Mononuclear cell (primary cell): Measurements from ENCODE around the gene FLYWCH1. TPM values are rescaled to one million over a fixed set of nuclear protein-coding genes. Genes with fewer than 3 reads are reported as not detected.

Experiments used
- H3K27me3 ChIP-seq: 2 replicates; pipeline ENCODE4 v1.6.0; 2011; ENCODE audit warnings: low read length, control low read depth; ENCODE audit not compliant: insufficient read depth
- H3K4me1 ChIP-seq: 2 replicates; pipeline ENCODE4 v1.5.1; 2011; ENCODE audit warnings: mild to moderate bottlenecking, low read length, control low read depth; ENCODE audit not compliant: insufficient read depth
- H3K4me3 ChIP-seq: 2 replicates; pipeline ENCODE4 v1.5.1; 2011; ENCODE audit warnings: mild to moderate bottlenecking, low read length, moderate library complexity
- H3K9me3 ChIP-seq: 2 replicates; pipeline ENCODE4 v1.5.1; 2011; ENCODE audit warnings: low read depth, mild to moderate bottlenecking, control low read depth, low read length
- total RNA-seq: library from RNA; depleted of rRNA; stranded (reverse); fragments of >200 nt; gene quantifications from one replicate; pipeline ENCODE4 v1.2.3, GENCODE V29; 2012

FLYWCH1 gene
- total RNA-seq, 1 donor = 15.7 TPM

DNA sequence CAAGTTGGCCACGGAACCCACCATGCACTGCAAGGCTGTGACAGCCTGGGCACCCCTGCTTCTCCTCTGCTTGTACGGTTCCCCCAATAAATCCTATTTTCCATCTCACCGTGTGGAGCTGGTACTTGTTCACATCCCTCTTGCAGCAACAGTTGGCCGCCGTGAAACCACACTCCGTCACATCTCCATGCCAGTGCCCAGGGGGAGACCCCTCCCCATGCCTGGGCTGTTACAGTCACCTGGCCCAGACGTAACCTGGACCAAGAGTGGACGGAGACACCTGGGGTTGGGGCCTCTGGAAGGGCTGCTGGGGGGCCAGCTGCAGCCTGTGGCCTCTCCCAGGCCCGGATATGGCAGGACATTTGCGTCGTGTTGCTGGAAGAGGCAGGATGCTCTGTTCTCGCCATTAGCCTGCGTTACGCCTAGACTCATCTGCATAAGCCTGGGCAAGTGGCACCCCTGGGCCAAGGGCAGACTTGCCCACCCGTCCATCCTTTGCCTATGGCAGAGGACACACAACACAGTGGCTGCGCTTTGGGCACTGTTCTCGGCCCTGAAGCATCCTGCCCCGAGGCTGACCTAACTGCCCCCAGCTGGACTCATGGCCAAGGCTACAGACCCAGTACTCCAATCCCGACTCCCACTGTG is 38.1 kb downstream of the FLYWCH1 start:
- no peaks in the 10 kb centered on the region for H3K4me1 ChIP-seq

DNA sequence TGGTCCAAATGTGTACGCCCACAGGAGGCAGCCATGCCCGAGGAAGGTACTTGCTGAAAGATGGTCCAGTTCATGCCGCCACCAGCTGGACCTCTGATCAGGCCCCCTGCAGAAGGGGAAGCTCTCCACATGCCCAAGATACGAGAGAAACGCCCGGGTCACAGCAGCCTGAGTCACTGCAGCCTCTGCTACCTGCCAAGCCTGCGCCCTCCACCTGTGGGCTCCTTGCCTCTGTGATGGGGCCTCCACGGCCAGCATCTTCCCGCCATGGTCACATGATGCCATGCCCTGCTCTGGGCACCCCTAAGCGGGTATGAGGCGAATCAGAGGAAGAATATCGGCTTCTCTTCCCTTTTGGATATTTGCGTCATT is 38.6 kb downstream of the FLYWCH1 start:
- Histone ChIP-seq H3K27me3 (no peaks in the 10 kb centered on the region), H3K9me3 (no peaks in the 10 kb centered on the region), H3K4me1 (no peaks in the 10 kb centered on the region), H3K4me3 (no peak overlapping the region)

More for the DNA sequence above, 38.1 kb downstream of the FLYWCH1 start:
- no peaks in the 10 kb centered on the region for H3K9me3 ChIP-seq
- no peaks in the 10 kb centered on the region for H3K27me3 ChIP-seq
- H3K4me3 ChIP-seq = no peak overlapping the region

DNA sequence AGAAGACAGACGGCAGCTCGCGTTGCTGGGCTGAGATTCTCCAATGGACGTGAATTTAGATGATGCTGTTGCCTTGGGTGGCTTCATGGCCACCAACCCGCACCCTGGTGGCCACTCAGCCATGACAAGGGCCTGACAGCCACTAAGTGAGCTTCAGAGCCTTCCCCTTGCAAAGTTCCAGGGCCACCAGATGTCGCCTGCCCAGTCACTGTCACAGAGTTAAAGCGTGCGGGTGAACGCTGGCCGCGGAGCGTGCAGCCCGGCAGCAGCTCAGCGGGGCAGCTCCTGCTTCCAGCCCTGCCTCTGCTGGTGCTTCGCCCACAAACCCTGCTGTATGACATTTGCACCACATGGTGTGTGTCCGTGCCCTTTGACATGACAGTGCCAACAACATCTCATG is 39.0 kb downstream of the FLYWCH1 start:
- H3K4me1 ChIP-seq = peaks cover under 1% of the 10 kb centered on the region
- no peaks in the 10 kb centered on the region for H3K27me3 ChIP-seq
- H3K9me3 ChIP-seq = no peaks in the 10 kb centered on the region
- H3K4me3 ChIP-seq = no peak overlapping the region

DNA sequence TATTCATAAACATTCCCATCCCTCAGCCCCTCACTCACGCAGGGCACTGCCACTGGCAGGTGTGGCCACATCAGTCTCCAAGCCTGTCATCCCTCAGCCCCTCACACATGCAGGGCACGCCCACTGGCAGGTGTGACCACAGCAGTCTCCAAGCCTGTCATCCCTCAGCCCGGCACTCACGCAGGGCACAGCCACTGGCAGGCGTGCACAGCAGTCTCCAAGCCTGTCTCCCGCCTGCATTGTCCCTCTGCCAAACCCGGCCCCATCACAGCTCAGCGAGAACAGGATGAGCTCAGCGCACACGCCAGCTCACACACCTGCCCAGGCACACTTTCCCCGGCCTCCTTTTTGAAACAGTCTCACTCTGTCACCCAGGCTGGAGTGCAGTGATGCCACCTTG is 40.9 kb downstream of the FLYWCH1 start:
- H3K4me3 ChIP-seq = no peak overlapping the region
- peaks cover 9% of the 10 kb centered on the region for H3K4me1 ChIP-seq
- H3K9me3 ChIP-seq = no peaks in the 10 kb centered on the region
- H3K27me3 ChIP-seq = no peaks in the 10 kb centered on the region

DNA sequence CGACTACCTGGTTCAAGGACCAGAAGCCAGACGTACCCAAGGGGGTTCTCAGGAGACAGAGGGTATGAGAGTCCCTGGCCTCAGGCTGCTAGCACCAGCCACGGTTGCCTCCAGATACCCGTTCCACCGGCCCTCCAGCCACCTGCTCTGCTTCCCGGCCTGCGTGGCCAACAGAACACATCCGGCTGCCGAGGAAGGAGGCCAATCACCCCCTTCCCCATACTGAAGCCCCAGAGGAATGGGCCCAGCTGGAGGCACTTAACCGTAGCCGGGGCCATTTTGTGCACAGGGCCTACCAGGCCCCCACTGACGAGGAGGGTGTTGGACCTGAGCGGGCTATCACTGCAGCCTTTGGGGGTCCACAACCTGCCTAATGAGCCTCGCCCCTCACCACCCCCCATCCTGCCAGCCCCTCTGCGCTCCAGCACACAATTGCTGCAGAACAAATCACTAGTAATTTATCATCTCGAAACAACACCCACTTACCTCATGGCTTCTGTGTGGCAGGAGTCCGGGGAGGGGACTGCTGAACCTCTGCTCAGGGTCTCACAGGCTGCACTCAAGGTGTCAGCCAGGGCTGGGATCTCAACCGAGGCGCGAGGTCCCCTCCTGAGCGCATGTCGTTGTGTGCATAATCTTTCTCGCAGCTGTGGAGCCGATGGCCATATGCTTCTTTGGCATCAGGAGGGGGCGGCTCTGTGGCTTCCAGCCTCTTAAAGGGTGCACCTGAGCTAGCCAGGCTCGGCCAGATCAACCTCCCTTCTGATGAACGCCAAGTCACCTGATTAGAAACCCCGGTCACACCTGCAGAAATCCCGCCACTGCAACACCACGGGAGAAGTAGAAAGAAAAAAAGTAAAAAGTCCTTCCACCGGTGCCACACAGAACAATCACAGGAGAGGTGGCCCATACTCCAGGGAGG is 42.2 kb downstream of the FLYWCH1 start:
- peaks cover 9% of the 10 kb centered on the region for H3K4me1 ChIP-seq
- no peaks in the 10 kb centered on the region for H3K9me3 ChIP-seq
- no peak overlapping the region for H3K4me3 ChIP-seq
- no peaks in the 10 kb centered on the region for H3K27me3 ChIP-seq

DNA sequence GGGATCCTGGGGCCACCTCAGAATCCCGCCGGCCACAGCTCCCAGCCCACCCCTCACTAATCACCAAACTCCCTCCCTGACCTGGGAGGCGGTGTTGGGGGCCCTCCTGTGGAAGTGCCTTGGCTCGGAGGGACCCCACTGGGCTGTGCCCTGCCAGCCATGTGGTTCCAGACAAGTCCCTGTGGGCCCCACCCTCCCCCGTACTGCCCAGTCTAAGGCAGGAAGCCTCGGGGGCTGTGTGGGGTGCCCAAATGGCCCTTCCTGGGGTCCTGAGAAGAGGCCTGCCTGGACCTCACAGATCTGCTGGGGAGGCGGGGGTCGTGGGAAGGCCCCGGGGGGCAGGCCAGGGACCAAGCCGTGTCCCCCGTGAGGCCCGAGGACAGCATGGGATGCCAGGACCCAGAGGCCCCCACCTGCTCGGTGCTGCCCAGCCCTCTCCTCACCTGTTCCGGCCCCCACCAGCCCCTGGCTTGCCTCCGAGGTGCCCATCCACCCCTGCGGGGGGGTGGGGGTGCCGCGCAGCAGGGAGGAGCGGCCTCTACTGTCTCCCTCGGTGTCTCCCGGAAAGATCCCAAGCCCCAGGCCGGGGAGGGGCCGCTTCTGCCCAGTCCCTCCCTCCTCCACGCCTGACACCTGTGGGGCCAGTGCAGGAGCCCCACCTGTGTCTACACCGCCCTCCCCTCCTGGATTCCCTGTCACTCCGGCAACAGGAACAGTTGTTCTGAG is 43.1 kb downstream of the FLYWCH1 start:
- Histone ChIP-seq H3K4me1 (peaks cover 9% of the 10 kb centered on the region), H3K4me3 (no peak overlapping the region), H3K9me3 (no peaks in the 10 kb centered on the region), H3K27me3 (no peaks in the 10 kb centered on the region)

DNA sequence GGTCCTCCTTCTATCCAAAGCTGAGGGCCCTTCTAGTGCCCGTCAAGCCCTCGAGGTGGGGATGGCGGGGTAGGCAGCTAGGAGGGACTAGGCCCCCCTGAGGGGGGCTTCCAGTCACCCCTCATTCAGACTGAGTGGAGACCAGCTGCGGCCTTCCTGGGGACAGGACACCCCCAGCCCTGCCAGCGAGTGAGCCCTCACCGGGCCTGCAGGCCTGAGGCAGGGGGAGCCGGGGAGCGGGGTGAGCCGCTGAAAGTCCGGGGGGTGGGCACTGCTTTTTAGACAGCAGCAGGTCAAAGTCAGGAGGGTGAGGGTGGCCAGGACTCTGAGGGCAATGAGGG is 43.7 kb downstream of the FLYWCH1 start:
- Histone ChIP-seq H3K27me3 (no peaks in the 10 kb centered on the region), H3K9me3 (no peaks in the 10 kb centered on the region), H3K4me1 (peaks cover 9% of the 10 kb centered on the region), H3K4me3 (no peak overlapping the region)

DNA sequence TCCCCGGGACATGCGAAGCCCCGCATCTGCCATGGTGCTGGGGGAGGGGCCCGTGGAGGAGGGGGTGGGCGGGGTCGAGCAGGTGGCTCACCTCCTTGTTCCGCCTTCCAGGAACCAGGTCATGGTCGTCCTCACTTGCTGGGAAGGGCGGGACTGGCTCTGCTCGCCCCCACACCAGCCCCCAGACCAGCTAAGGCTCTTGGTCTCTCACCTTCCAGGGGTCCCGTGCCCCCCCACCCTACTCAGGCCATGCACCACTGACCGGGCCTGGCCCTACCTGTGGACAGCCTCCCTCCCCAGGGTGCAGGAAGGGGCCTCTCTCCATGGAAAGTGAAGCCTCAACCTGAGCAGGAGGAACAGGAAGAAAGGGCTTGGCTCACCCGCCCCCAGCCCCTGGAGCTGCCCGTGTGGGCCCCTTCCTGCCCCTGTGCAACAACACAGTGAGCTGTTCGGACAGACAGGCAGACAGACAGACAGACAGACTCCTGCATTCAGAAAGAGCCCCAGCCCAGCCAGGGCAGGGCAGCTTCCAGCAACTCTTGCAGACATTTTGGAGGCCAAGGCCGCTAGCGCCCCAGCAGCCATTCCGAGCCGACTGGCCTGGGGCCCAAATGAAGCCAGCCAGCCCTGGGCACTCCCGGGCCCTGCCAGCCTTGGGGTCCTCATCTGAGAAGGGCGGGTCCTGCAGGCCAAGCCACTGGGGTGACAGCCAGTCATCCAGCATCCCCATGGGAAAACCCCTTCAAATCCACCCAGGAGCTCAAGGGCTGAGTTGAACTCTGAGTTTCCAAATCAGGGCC is 44.2 kb downstream of the FLYWCH1 start:
- H3K4me1 ChIP-seq = peaks cover 9% of the 10 kb centered on the region
- no peak overlapping the region for H3K4me3 ChIP-seq
- H3K27me3 ChIP-seq = no peaks in the 10 kb centered on the region

DNA sequence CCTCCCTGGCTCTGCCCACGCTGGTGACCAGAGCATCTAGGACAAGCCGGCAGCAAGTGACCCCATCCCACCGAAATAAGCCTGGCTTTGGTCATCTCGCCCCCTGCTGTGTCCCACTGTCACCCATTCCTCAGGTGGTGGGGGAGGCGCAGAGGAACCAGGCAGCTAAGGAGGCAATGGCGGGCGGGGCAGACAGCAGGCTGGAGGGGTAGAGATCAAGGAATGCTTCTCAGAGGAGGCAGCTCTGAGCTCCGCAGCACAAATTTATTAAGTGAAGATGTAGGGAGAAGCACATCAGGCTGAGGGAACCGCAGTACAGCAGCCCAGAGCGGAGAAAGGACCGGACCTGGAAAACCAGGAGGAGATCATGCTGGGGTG is 44.8 kb downstream of the FLYWCH1 start:
- no peaks in the 10 kb centered on the region for H3K9me3 ChIP-seq
- H3K4me3 ChIP-seq = no peak overlapping the region
- H3K27me3 ChIP-seq = no peaks in the 10 kb centered on the region
- H3K4me1 ChIP-seq = peaks cover 11% of the 10 kb centered on the region

More for the DNA sequence above, 44.2 kb downstream of the FLYWCH1 start:
- H3K9me3 ChIP-seq = no peaks in the 10 kb centered on the region

DNA sequence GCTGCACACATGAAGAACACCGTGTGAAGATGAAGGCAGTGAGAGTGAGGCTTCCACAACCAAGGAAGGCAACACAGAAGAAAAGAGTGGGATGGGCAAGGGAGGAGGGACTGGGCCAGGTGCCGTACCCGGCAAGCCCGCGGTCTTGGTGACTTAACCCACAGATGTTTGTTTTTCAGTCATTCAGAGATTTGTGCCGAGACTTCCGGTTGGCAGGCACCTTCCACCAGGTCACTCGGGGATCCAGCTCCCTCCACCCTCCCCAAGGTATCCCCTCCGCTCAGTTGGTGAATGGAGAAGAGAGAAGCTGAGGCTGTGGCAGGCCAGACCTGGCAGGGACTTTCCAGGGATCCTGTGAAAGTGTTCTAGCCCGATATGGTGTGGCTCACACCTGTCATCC is 47.5 kb downstream of the FLYWCH1 start:
- H3K27me3 ChIP-seq = peaks cover 16% of the 10 kb centered on the region
- H3K4me3 ChIP-seq = no peak overlapping the region
- H3K9me3 ChIP-seq = no peaks in the 10 kb centered on the region
- H3K4me1 ChIP-seq = peaks cover 35% of the 10 kb centered on the region

DNA sequence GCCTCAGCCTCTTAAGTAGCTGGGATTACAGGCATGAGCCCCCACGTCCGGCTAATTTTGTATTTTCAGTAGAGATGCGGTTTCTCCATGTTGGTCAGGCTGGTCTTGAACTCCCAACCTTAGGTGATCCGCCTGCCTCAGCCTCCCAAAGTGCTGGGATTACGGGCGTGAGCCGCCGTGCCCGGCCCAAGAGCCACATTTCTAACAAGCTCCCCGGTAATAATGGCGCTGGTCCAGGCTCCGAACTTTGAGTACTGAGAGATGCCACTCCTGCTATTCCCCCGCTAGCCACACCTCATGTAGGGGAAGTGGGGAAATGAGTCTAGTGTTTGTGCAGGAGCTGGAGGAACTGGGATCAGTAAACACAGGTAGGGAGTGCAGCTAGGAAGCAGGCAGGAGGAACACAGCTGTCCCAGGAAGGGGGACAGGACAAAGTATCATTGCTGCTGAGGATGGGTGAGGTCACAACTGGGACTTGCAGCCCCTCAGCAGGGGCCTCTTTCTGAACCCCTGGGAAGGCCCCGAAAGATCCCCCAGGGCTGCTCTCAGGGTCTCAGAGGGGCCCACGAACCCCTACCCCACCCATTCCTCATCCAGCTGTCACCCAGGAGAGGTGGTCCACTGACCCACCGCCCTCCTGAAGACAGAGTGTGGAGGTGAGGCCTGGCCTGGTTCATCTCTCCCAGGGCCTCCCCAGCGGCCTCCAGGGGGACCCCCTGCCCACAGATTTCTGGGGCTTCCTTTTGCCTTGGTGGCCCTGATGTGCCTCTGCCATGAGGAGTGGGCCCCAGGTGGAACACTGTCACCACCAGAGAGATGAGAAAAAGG is 48.7 kb downstream of the FLYWCH1 start:
- peaks cover 22% of the 10 kb centered on the region for H3K27me3 ChIP-seq
- peaks cover 45% of the 10 kb centered on the region for H3K4me1 ChIP-seq
- H3K9me3 ChIP-seq = no peaks in the 10 kb centered on the region
- H3K4me3 ChIP-seq = no peak overlapping the region

DNA sequence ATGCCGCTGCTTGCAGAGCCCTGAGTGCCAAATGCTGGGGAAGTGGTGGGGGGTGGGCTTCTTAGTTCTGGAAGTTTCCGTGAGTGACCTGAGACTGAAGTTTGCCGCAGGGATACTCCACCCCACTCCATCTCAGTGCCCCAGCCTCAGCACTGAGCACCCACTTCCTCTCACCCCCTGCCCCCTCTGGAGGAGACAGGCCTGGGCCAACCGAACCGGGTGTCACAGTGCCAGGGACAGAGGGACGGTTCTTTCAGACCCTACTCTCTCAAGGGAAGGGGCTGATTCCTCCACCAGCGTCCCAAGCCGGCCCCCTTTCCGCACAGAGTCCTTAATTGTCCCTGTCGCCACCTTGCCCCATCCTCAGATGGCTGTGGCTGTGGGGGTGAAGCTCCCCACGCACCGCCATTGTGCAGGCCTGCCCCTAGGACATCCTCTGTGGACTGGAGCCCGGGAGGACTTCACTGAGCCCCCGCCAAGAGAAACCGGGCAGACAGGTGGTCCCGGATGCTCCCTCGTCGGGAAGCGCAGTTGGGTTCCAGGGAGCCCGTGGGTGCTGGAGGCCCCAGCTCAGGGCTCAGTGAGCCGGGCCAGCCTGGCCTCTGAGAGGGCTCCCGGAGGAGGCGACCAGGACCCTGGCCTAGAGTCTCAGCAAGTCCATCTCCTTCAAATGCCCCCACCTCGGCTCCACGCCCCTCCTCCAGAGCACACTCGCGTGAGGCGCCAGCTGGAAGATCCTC is 50.8 kb downstream of the FLYWCH1 start:
- no peak overlapping the region for H3K4me3 ChIP-seq
- H3K27me3 ChIP-seq = peaks cover 35% of the 10 kb centered on the region
- H3K9me3 ChIP-seq = no peaks in the 10 kb centered on the region
- peaks cover 52% of the 10 kb centered on the region for H3K4me1 ChIP-seq

DNA sequence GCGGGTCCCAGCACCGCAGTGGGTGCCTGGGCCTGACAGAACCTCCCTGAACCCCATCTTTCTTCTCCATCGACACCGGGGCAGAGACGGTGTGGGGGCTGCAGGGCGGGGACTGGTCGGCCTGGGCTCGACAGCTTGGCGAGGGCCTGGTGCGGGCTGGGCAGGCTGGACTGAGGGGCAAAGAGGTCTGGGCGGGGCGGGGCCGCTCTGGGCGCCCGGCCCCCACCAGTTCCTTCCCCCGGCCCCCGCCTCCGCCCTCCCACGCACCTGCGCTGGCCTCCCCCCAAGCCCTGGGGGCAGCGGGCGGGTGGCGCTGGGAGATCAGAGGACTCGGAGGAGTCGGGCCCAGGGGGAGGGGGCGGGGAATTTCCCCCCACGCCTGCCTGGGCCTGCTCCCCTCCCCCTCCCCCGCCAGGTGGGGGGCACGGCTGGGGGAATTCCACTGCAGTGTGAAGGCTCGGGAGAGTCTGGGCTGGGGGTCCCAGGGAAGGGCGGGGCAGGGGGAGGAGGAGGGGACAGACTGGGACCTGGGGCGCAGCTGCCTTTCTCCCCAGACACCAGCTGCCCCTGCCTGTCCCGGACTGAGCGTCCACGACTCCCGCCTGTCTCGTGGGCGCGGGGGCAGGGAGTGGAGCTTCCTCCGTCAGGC is 51.5 kb downstream of the FLYWCH1 start:
- Histone ChIP-seq H3K9me3 (no peaks in the 10 kb centered on the region), H3K4me3 (no peak overlapping the region), H3K4me1 (peaks cover 59% of the 10 kb centered on the region), H3K27me3 (peaks cover 42% of the 10 kb centered on the region)
